ENCODE measurements around the gene KRT39. TPM values are rescaled to one million over a fixed set of nuclear protein-coding genes. Genes with fewer than 3 reads are reported as not detected.

Gene KRT39
- total and polyA plus RNA-seq, 2 of the 8 experiments (the other 6 are each of a cell fraction or from before 2014, with no cell fraction given): not detected

GRCh38 chr17:41015454-41015853 is 48.7 kb upstream of the KRT39 start:
- Histone ChIP-seq H3K14ac (ENCODE audit: insufficient read length) (no peak overlapping the region), H3K18ac (ENCODE audit: extremely low read depth, low read length) (no peak overlapping the region), H3K4me2 (ENCODE audit: insufficient read depth in 1 of 2, low read depth in 2 of 2, low read length in 2 of 2) (no peak overlapping the region), H3K27me3 (replicated peaks in 1 of 4; ENCODE audit: control insufficient read depth in 3 of 4, extremely low read depth in 1 of 4, insufficient read depth in 3 of 4, low read length in 3 of 4) (no peaks in the 10 kb centered on the region; a peak in 1 of 7 replicates), H2BK120ac (replicated peaks; ENCODE audit: low read depth, low read length) (no peak overlapping the region), H3K27ac (ENCODE audit: low read depth, low read length) (no peak overlapping the region), H2BK5ac (ENCODE audit: low read depth, low read length) (no peak overlapping the region), H3K23ac (ENCODE audit: insufficient read length) (no peak overlapping the region), H3K4me3 (ENCODE audit: extremely low read depth in 1 of 4, insufficient read depth in 2 of 4, low read depth in 3 of 4, low read length in 4 of 4) (no peak overlapping the region), H2BK20ac (ENCODE audit: low read length) (no peak overlapping the region), H4K91ac (replicated peaks; ENCODE audit: insufficient read length, low read length) (no peak overlapping the region), H3K4me1 (replicated peaks in 1 of 4; ENCODE audit: control insufficient read depth in 3 of 4, insufficient read depth in 4 of 4, low read length in 3 of 4) (no peaks in the 10 kb centered on the region), H3K23me2 (ENCODE audit: low read depth, low read length) (no peaks in the 10 kb centered on the region), H2AFZ (ENCODE audit: low read length) (no peak overlapping the region), H2AK5ac (ENCODE audit: low read depth, low read length) (no peak overlapping the region), H3K79me1 (ENCODE audit: low read depth, low read length) (no peaks in the 10 kb centered on the region), H2BK15ac (ENCODE audit: low read length) (no peak overlapping the region), H4K20me1 (replicated peaks in 1 of 2; ENCODE audit: control insufficient read depth in 1 of 2, insufficient read depth in 2 of 2, low read length in 2 of 2) (no peaks in the 10 kb centered on the region), H3K9me3 (ENCODE audit: insufficient read depth in 2 of 2, low read depth in 1 of 2, low read length in 1 of 2) (no peaks in the 10 kb centered on the region), H4K8ac (ENCODE audit: extremely low read depth, insufficient read depth, low read length) (no peak overlapping the region), H3K9ac (replicated peaks in 1 of 4; ENCODE audit: extremely low read depth in 1 of 4, low read depth in 3 of 4, low read length in 3 of 4) (no peak overlapping the region), H3K79me2 (ENCODE audit: control insufficient read depth in 1 of 2, insufficient read depth in 2 of 2, low read length in 2 of 2) (no peaks in the 10 kb centered on the region), H3K56ac (replicated peaks; ENCODE audit: insufficient read length, low read depth, low read length) (no peak overlapping the region), H3K4ac (replicated peaks; ENCODE audit: insufficient read length, low read depth, low read length) (no peak overlapping the region), H2BK12ac (ENCODE audit: low read depth, low read length) (no peak overlapping the region), H3K36me3 (ENCODE audit: control insufficient read depth in 2 of 4, insufficient read depth in 4 of 4, low read length in 3 of 4) (no peaks in the 10 kb centered on the region), H4K5ac (ENCODE audit: insufficient read length, low read depth, low read length) (no peak overlapping the region)
- ChIA-PET CTCF (ENCODE audit: partially characterized antibody) (interaction anchor here (0.7 kb wide), 1 partner anchor 152 kb away, joined by 3 read pairs; no protein-coding TSS in a partner anchor), POLR2A (ENCODE audit: partially characterized antibody) (no interaction called here)
- WGBS, 2 experiments (ENCODE audit: extremely low coverage in 1 of 2, insufficient coverage in 1 of 2, insufficient read length in 1 of 2, insufficient replicate concordance in 2 of 2, low coverage in 1 of 2, low lambda C conversion rate in 2 of 2, missing lambda C conversion rate in 1 of 2): 84% methylated on average over 7 of the region's 7 CpGs; no CpG with 5 or more reads in 1 of the 2 experiments
- FAIRE-seq (no peak), DNase-seq (ENCODE audit: low read depth in 1 of 2, low spot score in 2 of 2) (no peak)
- TF ChIP-seq POU5F1 (IDR thresholded peaks at IDR 0.05; ENCODE audit: low read depth, low read length) (no peak), EGR1 (IDR thresholded peaks at IDR 0.05; ENCODE audit: borderline replicate concordance, low read depth, low read length) (no peak), GTF2F1 (IDR thresholded peaks at IDR 0.05; ENCODE audit: borderline replicate concordance, low read depth, low read length) (no peak), MAFK (IDR thresholded peaks at IDR 0.05; ENCODE audit: low read depth, low read length) (no peak), BRCA1 (IDR thresholded peaks at IDR 0.05; ENCODE audit: low read depth, low read length) (no peak), RFX5 (IDR thresholded peaks at IDR 0.05; ENCODE audit: borderline replicate concordance, low read depth, low read length) (no peak), RAD21 (IDR thresholded peaks at IDR 0.05 in 1 of 2, conservative IDR thresholded peaks at IDR 0.05 in 1 of 2; ENCODE audit: low read depth in 2 of 2, low read length in 2 of 2) (no peak), YY1 (IDR thresholded peaks at IDR 0.05; ENCODE audit: low read depth, low read length) (no peak), BACH1 (IDR thresholded peaks at IDR 0.05; ENCODE audit: low read length) (no peak), TAF1 (IDR thresholded peaks at IDR 0.05; ENCODE audit: low read depth, low read length) (no peak), SIX5 (IDR thresholded peaks at IDR 0.05; ENCODE audit: low read depth, low read length) (no peak), NANOG (IDR thresholded peaks at IDR 0.05; ENCODE audit: insufficient read depth, low read depth, low read length, poor library complexity, severe bottlenecking) (no peak), CBX5 (IDR thresholded peaks at IDR 0.05; ENCODE audit: low read depth, low read length) (no peak), CEBPB (IDR thresholded peaks at IDR 0.05; ENCODE audit: low read depth, low read length) (no peak)
- TF ChIP-seq, protein P1, sequence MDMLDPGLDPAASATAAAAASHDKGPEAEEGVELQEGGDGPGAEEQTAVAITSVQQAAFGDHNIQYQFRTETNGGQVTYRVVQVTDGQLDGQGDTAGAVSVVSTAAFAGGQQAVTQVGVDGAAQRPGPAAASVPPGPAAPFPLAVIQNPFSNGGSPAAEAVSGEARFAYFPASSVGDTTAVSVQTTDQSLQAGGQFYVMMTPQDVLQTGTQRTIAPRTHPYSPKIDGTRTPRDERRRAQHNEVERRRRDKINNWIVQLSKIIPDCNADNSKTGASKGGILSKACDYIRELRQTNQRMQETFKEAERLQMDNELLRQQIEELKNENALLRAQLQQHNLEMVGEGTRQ (IDR thresholded peaks at IDR 0.05; ENCODE audit: low read length): no peak
